Natural killer cell treated with Interleukin-12 subunit alpha and Interleukin-12 subunit beta and Interleukin-15 and Interleukin-18, amount 100 ng/mL, for 72 hours (primary cell): Measurements from ENCODE around the gene MMRN2. TPM values are rescaled to one million over a fixed set of nuclear protein-coding genes. Genes with fewer than 3 reads are reported as not detected.
A peak's percentile ranks its signal among the peaks of the same experiment; 100 is the strongest.

Experiments
- ATAC-seq, 2 donors: fragments of 150-1000 bp; cut with Tn5 transposase in 1 of 2; sonication (Bioruptor Pico), chemical (Tn5 transposase) in 1 of 2; 2 replicates each; pipeline ENCODE4 v1.10.0; 2021
- DNase-seq: peaks from one replicate; pipeline ENCODE4 v3.0.0; 2022; ENCODE audit warnings: low spot score
- H3K27ac Mint-ChIP-seq, 2 donors: 1 replicate in 1 of 2; 2 replicates in 1 of 2; pipeline ENCODE4 v1.8.0; 2022; ENCODE audit warnings: mixed read lengths in 2 of 2, mild to moderate bottlenecking in 1 of 2, moderate library complexity in 1 of 2
- H3K27me3 Mint-ChIP-seq, 2 donors: 1 replicate in 1 of 2; 2 replicates in 1 of 2; pipeline ENCODE4 v1.8.0; 2022; ENCODE audit warnings: mixed read lengths in 2 of 2
- H3K36me3 Mint-ChIP-seq: one replicate; pipeline ENCODE4 v1.8.0; 2022; ENCODE audit warnings: mixed read lengths
- H3K4me1 Mint-ChIP-seq, 2 donors: 1 replicate in 1 of 2; 2 replicates in 1 of 2; pipeline ENCODE4 v1.8.0; 2022; ENCODE audit warnings: low read depth in 2 of 2, mixed read lengths in 2 of 2, mild to moderate bottlenecking in 1 of 2
- H3K4me3 Mint-ChIP-seq: one replicate; pipeline ENCODE4 v1.8.0; 2022; ENCODE audit warnings: mixed read lengths
- H3K9me3 Mint-ChIP-seq: 2 replicates; pipeline ENCODE4 v1.8.0; 2022; ENCODE audit warnings: mixed read lengths
- total RNA-seq, 2 donors: library from RNA; stranded (reverse); gene quantifications; one replicate each; pipeline ENCODE4 v1.2.3, GENCODE V29; 2022

The MMRN2 gene
- total RNA-seq, 2 donors from 2014 or later: not detected

GRCh38 chr10:86964061-86964846 is 6.8 kb upstream of the MMRN2 start:
- DNase-seq (no peak), ATAC-seq (no peak)
- H3K27me3 Mint-ChIP-seq: peaks cover 0 to 10% of the 10 kb centered on the region in 2 donors
- H3K36me3 Mint-ChIP-seq: no peaks in the 10 kb centered on the region
- no peaks in the 10 kb centered on the region for H3K9me3 Mint-ChIP-seq
- peaks cover 0 to 10% of the 10 kb centered on the region in 2 donors for H3K4me1 Mint-ChIP-seq
- no peak overlapping the region for H3K4me3 Mint-ChIP-seq
- H3K27ac Mint-ChIP-seq: no peak overlapping the region

GRCh38 chr10:86963341-86963919 is 6.0 kb upstream of the MMRN2 start:
- no peaks in the 10 kb centered on the region for H3K9me3 Mint-ChIP-seq
- H3K36me3 Mint-ChIP-seq: no peaks in the 10 kb centered on the region
- peaks cover 0 to 10% of the 10 kb centered on the region in 2 donors for H3K4me1 Mint-ChIP-seq
- H3K4me3 Mint-ChIP-seq: no peak overlapping the region
- H3K27ac Mint-ChIP-seq: no peak overlapping the region
- ATAC-seq (no peak), DNase-seq (no peak)
- peaks cover 0 to 10% of the 10 kb centered on the region in 2 donors for H3K27me3 Mint-ChIP-seq

- Mint-ChIP-seq H3K4me3 (no peak overlapping the region), H3K27ac (no peak overlapping the region), H3K9me3 (no peaks in the 10 kb centered on the region), H3K36me3 (no peaks in the 10 kb centered on the region), H3K27me3 (peaks cover 0 to 10% of the 10 kb centered on the region in 2 donors), H3K4me1 (peaks cover 0 to 10% of the 10 kb centered on the region in 2 donors)
- DNase-seq (no peak), ATAC-seq (no peak)
Observed at GRCh38 chr10:86962981-86963310, 5.5 kb upstream of the MMRN2 start.

- Mint-ChIP-seq H3K27ac (no peak overlapping the region), H3K27me3 (peaks cover 0 to 10% of the 10 kb centered on the region in 2 donors), H3K9me3 (no peaks in the 10 kb centered on the region), H3K4me3 (no peak overlapping the region), H3K36me3 (no peaks in the 10 kb centered on the region), H3K4me1 (peaks cover 0 to 10% of the 10 kb centered on the region in 2 donors)
- no peak for ATAC-seq
- DNase-seq: peak; percentile 34
Observed at GRCh38 chr10:86962136-86962980, 4.9 kb upstream of the MMRN2 start.

GRCh38 chr10:86961481-86962091 is 4.2 kb upstream of the MMRN2 start:
- Mint-ChIP-seq H3K36me3 (no peaks in the 10 kb centered on the region), H3K27me3 (peaks cover 0 to 9% of the 10 kb centered on the region in 2 donors), H3K4me1 (peaks cover 0 to 9% of the 10 kb centered on the region in 2 donors), H3K4me3 (no peak overlapping the region), H3K27ac (no peak overlapping the region), H3K9me3 (no peaks in the 10 kb centered on the region)
- peak; percentile 48 for DNase-seq
- no peak for ATAC-seq

- no peaks in the 10 kb centered on the region for H3K9me3 Mint-ChIP-seq
- DNase-seq (no peak), ATAC-seq (no peak)
- peaks cover 0 to 6% of the 10 kb centered on the region in 2 donors for H3K27me3 Mint-ChIP-seq
- no peak overlapping the region for H3K27ac Mint-ChIP-seq
- H3K4me1 Mint-ChIP-seq: peaks cover 0 to 4% of the 10 kb centered on the region in 2 donors
- no peaks in the 10 kb centered on the region for H3K36me3 Mint-ChIP-seq
- H3K4me3 Mint-ChIP-seq: no peak overlapping the region
Observed at GRCh38 chr10:86960863-86961434, 3.5 kb upstream of the MMRN2 start.

- no peaks in the 10 kb centered on the region for H3K4me1 Mint-ChIP-seq
- H3K9me3 Mint-ChIP-seq: no peaks in the 10 kb centered on the region
- no peaks in the 10 kb centered on the region for H3K36me3 Mint-ChIP-seq
- H3K27me3 Mint-ChIP-seq: peaks cover 0 to 2% of the 10 kb centered on the region in 2 donors
- no peak overlapping the region for H3K27ac Mint-ChIP-seq
- DNase-seq (peak; percentile 57), ATAC-seq (peak; percentile 57 to 66)
- H3K4me3 Mint-ChIP-seq: no peak overlapping the region
Observed at GRCh38 chr10:86960003-86960862, 2.8 kb upstream of the MMRN2 start.

GRCh38 chr10:86959737-86960002 is 2.3 kb upstream of the MMRN2 start:
- Mint-ChIP-seq H3K4me3 (no peak overlapping the region), H3K36me3 (no peaks in the 10 kb centered on the region), H3K27ac (no peak overlapping the region), H3K9me3 (no peaks in the 10 kb centered on the region), H3K27me3 (no peaks in the 10 kb centered on the region), H3K4me1 (no peaks in the 10 kb centered on the region)
- DNase-seq (no peak), ATAC-seq (no peak)

- DNase-seq (peak; percentile 23), ATAC-seq (no peak)
- no peaks in the 10 kb centered on the region for H3K4me1 Mint-ChIP-seq
- no peaks in the 10 kb centered on the region for H3K27me3 Mint-ChIP-seq
- no peak overlapping the region for H3K4me3 Mint-ChIP-seq
- H3K27ac Mint-ChIP-seq: no peak overlapping the region
- H3K9me3 Mint-ChIP-seq: no peaks in the 10 kb centered on the region
- no peaks in the 10 kb centered on the region for H3K36me3 Mint-ChIP-seq
Observed at GRCh38 chr10:86958901-86959736, 1.7 kb upstream of the MMRN2 start.

- Mint-ChIP-seq H3K27me3 (no peaks in the 10 kb centered on the region), H3K36me3 (no peaks in the 10 kb centered on the region), H3K4me3 (no peak within 1 kb of the TSS), H3K9me3 (no peaks in the 10 kb centered on the region), H3K27ac (no peak within 1 kb of the TSS), H3K4me1 (no peaks in the 10 kb centered on the region)
- DNase-seq (no peak), ATAC-seq (no peak)
Observed at GRCh38 chr10:86958116-86958900, 893 bp upstream of the MMRN2 start, which contains the start of gene SNCG. TSS of gene SNCG (plus strand) at chr10:86958599. CDS start at chr10:86958698, 99 bp downstream.

- Mint-ChIP-seq H3K9me3 (peaks cover 5% of the 10 kb centered on the region), H3K36me3 (peaks cover 6% of the 10 kb centered on the region), H3K27me3 (no peaks in the 10 kb centered on the region), H3K4me1 (no peaks in the 10 kb centered on the region), H3K27ac (no peak overlapping the region), H3K4me3 (no peak overlapping the region)
- no peak for ATAC-seq
- no peak for DNase-seq
Observed at GRCh38 chr10:86956848-86957448, 467 bp downstream of the MMRN2 start.
